Astrocyte (in vitro differentiated cells and primary cell): ENCODE results near the gene PPT1. TPM values are rescaled to one million over a fixed set of nuclear protein-coding genes. Genes with fewer than 3 reads are reported as not detected.
"Not testable (repeated sequence)": the region's sequence is repeated elsewhere in the genome, so short reads cannot be mapped to it uniquely, and the experiment has no call there.

Source experiments
- DNase-seq: peaks from one replicate; pipeline ENCODE4 v3.0.0-alpha.2; 2010; ENCODE audit warnings: low read depth
- FAIRE-seq: peaks from 2 replicates; lab custom pipeline; 2011; peaks lifted over from hg19 to GRCh38; lab: Jason Lieb, UNC
- H2AFZ ChIP-seq: 2 replicates; pipeline ENCODE4 v1.6.0; 2012; ENCODE audit warnings: low read depth, low read length, inconsistent platforms
- H3K27ac ChIP-seq: 2 replicates; pipeline ENCODE4 v1.5.1; 2011; ENCODE audit warnings: low read depth, low read length, inconsistent platforms
- H3K27me3 ChIP-seq: 2 replicates; pipeline ENCODE4 v1.6.0; 2011; ENCODE audit warnings: low read length, inconsistent platforms; ENCODE audit not compliant: insufficient read depth
- H3K36me3 ChIP-seq: 2 replicates; pipeline ENCODE4 v1.5.1; 2011; ENCODE audit warnings: low read length, inconsistent platforms; ENCODE audit not compliant: insufficient read depth
- H3K4me1 ChIP-seq: 2 replicates; pipeline ENCODE4 v1.5.1; 2011; ENCODE audit warnings: low read length, inconsistent platforms; ENCODE audit not compliant: insufficient read depth
- H3K4me2 ChIP-seq: 2 replicates; pipeline ENCODE4 v1.6.0; 2012; ENCODE audit warnings: low read length, inconsistent platforms
- H3K4me3 ChIP-seq: 2 replicates; pipeline ENCODE4 v1.5.1; 2011; ENCODE audit warnings: low read depth, mild to moderate bottlenecking, low read length, inconsistent platforms; ENCODE audit not compliant: insufficient read depth
- H3K79me2 ChIP-seq: 2 replicates; pipeline ENCODE4 v1.6.0; 2012; ENCODE audit warnings: mild to moderate bottlenecking, low read length, inconsistent platforms; ENCODE audit not compliant: insufficient read depth
- H3K9ac ChIP-seq: 2 replicates; pipeline ENCODE4 v1.6.0; 2012; ENCODE audit warnings: mild to moderate bottlenecking, low read length, inconsistent platforms
- H3K9me3 ChIP-seq: 2 replicates; pipeline ENCODE4 v1.5.1; 2012; ENCODE audit warnings: low read depth, mild to moderate bottlenecking, low read length, inconsistent platforms; ENCODE audit not compliant: insufficient read depth
- H4K20me1 ChIP-seq: 2 replicates; pipeline ENCODE4 v1.6.0; 2012; ENCODE audit warnings: low read length, inconsistent platforms; ENCODE audit not compliant: insufficient read depth
- H3K27ac Mint-ChIP-seq: one replicate; pipeline ENCODE4 v1.8.0; 2021; ENCODE audit warnings: mild to moderate bottlenecking, mixed read lengths; ENCODE audit not compliant: unreplicated experiment
- H3K27me3 Mint-ChIP-seq: one replicate; pipeline ENCODE4 v1.8.0; 2021; ENCODE audit warnings: low read depth, mixed read lengths; ENCODE audit not compliant: unreplicated experiment
- H3K36me3 Mint-ChIP-seq: one replicate; pipeline ENCODE4 v1.8.0; 2021; ENCODE audit warnings: low read depth, mixed read lengths; ENCODE audit not compliant: unreplicated experiment
- H3K4me1 Mint-ChIP-seq: one replicate; pipeline ENCODE4 v1.8.0; 2021; ENCODE audit warnings: low read depth, mixed read lengths; ENCODE audit not compliant: unreplicated experiment
- H3K4me3 Mint-ChIP-seq: one replicate; pipeline ENCODE4 v1.8.0; 2021; ENCODE audit warnings: mild to moderate bottlenecking, moderate library complexity, mixed read lengths; ENCODE audit not compliant: unreplicated experiment
- H3K9me3 Mint-ChIP-seq: one replicate; pipeline ENCODE4 v1.8.0; 2021; ENCODE audit warnings: mild to moderate bottlenecking, mixed read lengths; ENCODE audit not compliant: unreplicated experiment
- EZH2 ChIP-seq: IDR thresholded peaks from 2 replicates; pipeline ENCODE4 v1.6.1; 2012; ENCODE audit warnings: mild to moderate bottlenecking, low read length, inconsistent platforms; ENCODE audit not compliant: insufficient read depth
- total RNA-seq: library from RNA; stranded (reverse); gene quantifications from 2 replicates; pipeline ENCODE4 v1.2.1, GENCODE V29; 2021
- TF ChIP-seq, protein P1 (sequence below): IDR thresholded peaks from 2 replicates; pipeline ENCODE4 v1.5.1; 2011; ENCODE audit warnings: low read depth, mild to moderate bottlenecking, inconsistent platforms, low read length, moderate library complexity; ENCODE audit not compliant: insufficient read depth

The PPT1 gene
- total RNA-seq, 1 donor from 2014 or later = 33.1 TPM

DNA sequence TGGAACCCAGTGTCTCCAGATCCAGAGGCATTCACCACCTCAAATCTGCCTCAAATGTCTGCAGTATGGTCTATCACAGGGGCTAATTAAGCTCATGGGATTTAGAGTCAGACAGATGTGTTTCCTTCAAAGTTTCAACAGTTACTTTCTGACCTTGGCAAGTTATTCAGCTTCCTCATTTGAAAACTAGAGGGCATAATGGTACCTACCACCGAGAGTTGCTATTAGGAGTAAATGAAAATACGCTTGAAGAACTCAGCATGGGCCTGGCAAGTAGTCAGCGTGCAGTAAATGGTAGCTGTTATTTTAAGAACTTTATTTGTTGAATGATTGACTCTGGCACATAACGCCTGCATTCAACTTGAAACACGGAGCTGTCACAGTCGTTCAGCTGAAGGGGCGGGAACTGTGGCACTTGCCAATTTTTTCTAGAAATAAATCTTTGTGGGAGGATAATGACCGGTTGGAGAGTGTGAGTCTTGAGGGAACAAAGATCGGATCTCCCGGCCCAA lies 57.8 kb downstream of the PPT1 start:
- peak overlapping the region; percentile 82 for H2AFZ ChIP-seq
- H4K20me1 ChIP-seq = peaks cover 36% of the 10 kb centered on the region
- H3K27me3 ChIP-seq = no peaks in the 10 kb centered on the region
- H3K36me3 ChIP-seq = peaks cover 6% of the 10 kb centered on the region
- peak overlapping the region; percentile 93 for H3K9ac ChIP-seq
- H3K4me2 ChIP-seq = peak overlapping the region; percentile 94
- H3K27ac Mint-ChIP-seq = peak overlapping the region; percentile 96
- H3K27me3 Mint-ChIP-seq = no peaks in the 10 kb centered on the region
- FAIRE-seq (no peak), DNase-seq (no peak)
- no peak for TF ChIP-seq EZH2
- TF ChIP-seq, protein P1, sequence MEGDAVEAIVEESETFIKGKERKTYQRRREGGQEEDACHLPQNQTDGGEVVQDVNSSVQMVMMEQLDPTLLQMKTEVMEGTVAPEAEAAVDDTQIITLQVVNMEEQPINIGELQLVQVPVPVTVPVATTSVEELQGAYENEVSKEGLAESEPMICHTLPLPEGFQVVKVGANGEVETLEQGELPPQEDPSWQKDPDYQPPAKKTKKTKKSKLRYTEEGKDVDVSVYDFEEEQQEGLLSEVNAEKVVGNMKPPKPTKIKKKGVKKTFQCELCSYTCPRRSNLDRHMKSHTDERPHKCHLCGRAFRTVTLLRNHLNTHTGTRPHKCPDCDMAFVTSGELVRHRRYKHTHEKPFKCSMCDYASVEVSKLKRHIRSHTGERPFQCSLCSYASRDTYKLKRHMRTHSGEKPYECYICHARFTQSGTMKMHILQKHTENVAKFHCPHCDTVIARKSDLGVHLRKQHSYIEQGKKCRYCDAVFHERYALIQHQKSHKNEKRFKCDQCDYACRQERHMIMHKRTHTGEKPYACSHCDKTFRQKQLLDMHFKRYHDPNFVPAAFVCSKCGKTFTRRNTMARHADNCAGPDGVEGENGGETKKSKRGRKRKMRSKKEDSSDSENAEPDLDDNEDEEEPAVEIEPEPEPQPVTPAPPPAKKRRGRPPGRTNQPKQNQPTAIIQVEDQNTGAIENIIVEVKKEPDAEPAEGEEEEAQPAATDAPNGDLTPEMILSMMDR = no peak
- H3K4me3 Mint-ChIP-seq = peak overlapping the region; percentile 94
- peaks cover 38% of the 10 kb centered on the region for H3K4me1 ChIP-seq
- peak overlapping the region; percentile 94 for H3K27ac ChIP-seq
- H3K9me3 Mint-ChIP-seq = no peaks in the 10 kb centered on the region
- peaks cover 37% of the 10 kb centered on the region for H3K4me1 Mint-ChIP-seq
- peaks cover 38% of the 10 kb centered on the region for H3K79me2 ChIP-seq
- peak overlapping the region; percentile 75 for H3K4me3 ChIP-seq
- no peaks in the 10 kb centered on the region for H3K9me3 ChIP-seq
- H3K36me3 Mint-ChIP-seq = peaks cover 3% of the 10 kb centered on the region

DNA sequence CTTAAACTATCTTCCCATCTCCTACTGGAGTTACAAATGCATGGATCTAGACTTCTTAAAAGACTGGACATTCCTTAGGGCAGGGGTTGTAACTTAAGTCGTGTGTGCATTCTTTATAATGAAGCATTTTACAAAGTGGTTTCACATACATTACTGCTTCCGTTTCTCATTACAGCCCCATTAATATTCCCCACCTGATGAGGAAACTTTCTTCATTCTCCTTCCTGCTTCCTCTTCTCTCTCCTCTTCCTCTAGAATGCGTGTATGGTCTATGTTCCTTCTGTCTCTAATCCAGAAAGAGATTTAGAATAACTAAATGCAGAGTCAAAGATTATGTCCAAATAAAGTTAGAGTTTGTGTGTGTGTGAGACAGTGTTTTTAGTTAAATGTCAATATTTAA lies 58.4 kb downstream of the PPT1 start:
- DNase-seq (no peak), FAIRE-seq (no peak)
- no peak overlapping the region for H3K4me2 ChIP-seq
- H3K27ac ChIP-seq = peak overlapping the region; percentile 94
- H3K4me1 ChIP-seq = peaks cover 38% of the 10 kb centered on the region
- no peak overlapping the region for H2AFZ ChIP-seq
- H3K27me3 Mint-ChIP-seq = no peaks in the 10 kb centered on the region
- H4K20me1 ChIP-seq = peaks cover 30% of the 10 kb centered on the region
- no peak overlapping the region for H3K4me3 ChIP-seq
- H3K27ac Mint-ChIP-seq = peak overlapping the region; percentile 96
- H3K79me2 ChIP-seq = peaks cover 32% of the 10 kb centered on the region
- H3K9me3 Mint-ChIP-seq = no peaks in the 10 kb centered on the region
- no peak overlapping the region for H3K4me3 Mint-ChIP-seq
- H3K27me3 ChIP-seq = no peaks in the 10 kb centered on the region
- no peaks in the 10 kb centered on the region for H3K36me3 Mint-ChIP-seq
- TF ChIP-seq EZH2 = no peak
- TF ChIP-seq, protein P1 = no peak
- H3K36me3 ChIP-seq = peaks cover 6% of the 10 kb centered on the region
- H3K9ac ChIP-seq = no peak overlapping the region
- no peaks in the 10 kb centered on the region for H3K9me3 ChIP-seq
- peaks cover 33% of the 10 kb centered on the region for H3K4me1 Mint-ChIP-seq

DNA sequence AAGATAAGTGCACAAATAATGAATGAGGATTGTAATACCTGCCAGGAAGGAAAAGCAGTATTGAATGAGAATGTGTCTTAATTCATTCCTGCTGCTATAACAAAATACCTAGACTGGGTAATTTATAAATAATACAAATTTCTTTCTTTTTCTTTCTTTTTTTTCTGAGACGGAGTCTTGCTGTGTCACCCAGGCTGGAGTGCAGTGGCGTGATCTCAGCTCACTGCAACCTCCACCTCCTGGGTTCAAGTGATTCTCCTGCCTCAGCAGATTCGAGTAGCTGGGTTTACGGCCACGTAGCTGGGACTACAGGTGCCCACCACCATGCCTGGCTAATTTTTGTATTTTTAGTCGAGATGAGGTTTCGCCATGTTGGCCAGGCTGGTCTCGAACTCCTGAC lies 59.8 kb downstream of the PPT1 start:
- not testable (repeated sequence) for H3K4me2 ChIP-seq, H3K9me3 ChIP-seq, H3K9me3 Mint-ChIP-seq, H3K27me3 ChIP-seq, DNase-seq, H3K27me3 Mint-ChIP-seq, FAIRE-seq, H3K4me3 ChIP-seq, H3K36me3 Mint-ChIP-seq, H3K9ac ChIP-seq, H3K4me3 Mint-ChIP-seq, H2AFZ ChIP-seq, H3K36me3 ChIP-seq
- peaks cover 16% of the 10 kb centered on the region for H4K20me1 ChIP-seq
- peak overlapping the region; percentile 24 for H3K27ac ChIP-seq
- H3K4me1 Mint-ChIP-seq = peaks cover 23% of the 10 kb centered on the region
- H3K27ac Mint-ChIP-seq = peak overlapping the region; percentile 56
- peaks cover 31% of the 10 kb centered on the region for H3K4me1 ChIP-seq
- peaks cover 18% of the 10 kb centered on the region for H3K79me2 ChIP-seq
